Measurements from ENCODE around the gene SEPTIN10. TPM values are rescaled to one million over a fixed set of nuclear protein-coding genes. Genes with fewer than 3 reads are reported as not detected.

The SEPTIN10 gene
- total and polyA plus RNA-seq, 4 experiments from 2014 or later = 2.5 to 5.7 (median 4.2) TPM

DNA sequence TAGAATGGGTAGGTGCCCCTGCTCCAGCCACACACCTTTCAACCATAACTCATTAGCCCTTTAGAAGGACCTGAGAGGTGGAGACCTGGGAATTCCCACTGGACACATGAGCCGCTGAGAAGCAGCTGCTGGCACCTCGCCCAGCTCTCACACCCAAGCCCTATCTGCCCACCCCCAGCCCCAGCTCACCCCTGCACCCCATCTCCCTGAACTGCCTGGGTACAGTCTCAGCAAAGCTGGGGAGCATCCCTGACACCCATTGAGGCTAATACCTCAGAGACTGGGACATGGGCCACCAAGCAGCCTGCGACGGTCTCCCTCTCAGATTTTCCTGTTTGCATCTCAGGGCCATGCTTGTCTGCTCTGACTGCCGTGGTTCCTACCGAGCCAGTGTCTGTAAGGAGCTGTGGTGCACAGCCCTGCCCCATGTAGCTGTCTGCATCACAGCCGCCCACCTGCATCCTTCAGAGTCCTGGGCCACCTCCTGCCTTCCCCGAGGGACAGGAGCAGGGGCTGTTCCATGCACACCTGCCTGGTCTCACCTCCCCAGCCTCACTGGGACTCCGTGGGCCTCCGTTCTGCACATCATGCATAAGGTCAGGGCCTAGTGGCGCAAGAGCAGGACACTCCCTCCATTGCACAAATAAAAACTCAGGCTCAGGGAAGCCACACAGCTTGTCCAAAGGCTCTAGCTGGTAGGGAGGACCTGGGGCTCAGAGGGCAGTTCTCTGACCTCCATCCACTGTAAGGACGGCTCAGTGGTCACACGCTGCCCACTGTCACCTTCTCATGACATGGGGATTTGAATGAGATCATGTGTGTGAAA is 90.0 kb downstream of the SEPTIN10 start:
- Histone ChIP-seq H3K27ac (ENCODE audit: low read depth, low read length) (no peak overlapping the region), H3K4me1 (ENCODE audit: insufficient read depth, low read length) (no peaks in the 10 kb centered on the region), H3K4me3 (ENCODE audit: low read length in 2 of 2) (no peak overlapping the region), H3K27me3 (ENCODE audit: insufficient read depth, low read length) (no peaks in the 10 kb centered on the region), H3K36me3 (ENCODE audit: insufficient read depth, low read length) (no peaks in the 10 kb centered on the region), H3K9me3 (ENCODE audit: control insufficient read depth in 1 of 2, low read length in 2 of 2) (no peaks in the 10 kb centered on the region)
- Mint-ChIP-seq H3K27ac (no peak overlapping the region), H3K4me3 (no peak overlapping the region), H3K27me3 (peaks cover 4 to 10% of the 10 kb centered on the region in 2 donors), H3K4me1 (no peaks in the 10 kb centered on the region), H3K9me3 (no peaks in the 10 kb centered on the region), H3K36me3 (no peaks in the 10 kb centered on the region)
- ChIA-PET CTCF (ENCODE audit: partially characterized antibody) (interaction anchor here (2.9 kb wide), 1 partner anchor 22 kb away, joined by 7 read pairs; no protein-coding TSS in a partner anchor), POLR2A (ENCODE audit: partially characterized antibody) (no interaction called here)
- intact Hi-C loops (cut with micrococcal nuclease) = no loop called here
- no peak for DNase-seq

GRCh38 chr2:109523121-109523520 is 90.6 kb downstream of the SEPTIN10 start:
- intact Hi-C loops (cut with micrococcal nuclease) = no loop called here
- DNase-seq = no peak
- Histone ChIP-seq H3K4me3 (ENCODE audit: low read length in 2 of 2) (no peak overlapping the region), H3K27ac (ENCODE audit: low read depth, low read length) (no peak overlapping the region), H3K27me3 (ENCODE audit: insufficient read depth, low read length) (no peaks in the 10 kb centered on the region), H3K9me3 (ENCODE audit: control insufficient read depth in 1 of 2, low read length in 2 of 2) (no peaks in the 10 kb centered on the region), H3K4me1 (ENCODE audit: insufficient read depth, low read length) (no peaks in the 10 kb centered on the region), H3K36me3 (ENCODE audit: insufficient read depth, low read length) (no peaks in the 10 kb centered on the region)
- ChIA-PET CTCF (ENCODE audit: partially characterized antibody) (interaction anchor here (2.9 kb wide), 1 partner anchor 22 kb away, joined by 7 read pairs; no protein-coding TSS in a partner anchor), POLR2A (ENCODE audit: partially characterized antibody) (no interaction called here)
- Mint-ChIP-seq H3K4me1 (no peaks in the 10 kb centered on the region), H3K27ac (no peak overlapping the region), H3K36me3 (no peaks in the 10 kb centered on the region), H3K27me3 (peaks cover 4 to 7% of the 10 kb centered on the region in 2 donors), H3K4me3 (no peak overlapping the region), H3K9me3 (no peaks in the 10 kb centered on the region)

DNA sequence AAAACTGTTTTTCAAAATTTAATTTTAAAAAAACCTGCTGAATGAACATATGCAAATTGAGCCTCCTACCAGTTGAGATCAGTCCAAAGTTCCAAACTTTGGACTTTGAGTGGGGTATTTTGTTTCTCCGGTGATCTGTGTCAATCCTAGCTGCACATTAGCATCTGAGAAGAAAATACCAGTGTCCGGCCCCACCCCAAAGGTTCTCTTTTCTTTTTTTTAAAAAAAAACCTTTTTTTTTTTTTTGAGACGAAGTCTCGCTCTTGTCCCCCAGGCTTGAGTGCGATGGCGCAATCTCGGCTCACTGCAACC is 91.7 kb downstream of the SEPTIN10 start:
- H3K9me3 Mint-ChIP-seq = no peaks in the 10 kb centered on the region
- no peak for DNase-seq
- no peaks in the 10 kb centered on the region for H3K4me1 Mint-ChIP-seq
- no peak overlapping the region for H3K4me3 Mint-ChIP-seq
- peaks cover 2% of the 10 kb centered on the region in 2 donors for H3K27me3 Mint-ChIP-seq
- Histone ChIP-seq H3K27ac (ENCODE audit: low read depth, low read length) (no peak overlapping the region), H3K9me3 (ENCODE audit: control insufficient read depth in 1 of 2, low read length in 2 of 2) (no peaks in the 10 kb centered on the region), H3K36me3 (ENCODE audit: insufficient read depth, low read length) (no peaks in the 10 kb centered on the region), H3K27me3 (ENCODE audit: insufficient read depth, low read length) (no peaks in the 10 kb centered on the region), H3K4me1 (ENCODE audit: insufficient read depth, low read length) (no peaks in the 10 kb centered on the region), H3K4me3 (ENCODE audit: low read length in 2 of 2) (no peak overlapping the region)
- no peak overlapping the region for H3K27ac Mint-ChIP-seq
- H3K36me3 Mint-ChIP-seq = no peaks in the 10 kb centered on the region
- ChIA-PET POLR2A (ENCODE audit: partially characterized antibody) (no interaction called here), CTCF (ENCODE audit: partially characterized antibody) (interaction anchor here (2.9 kb wide), 1 partner anchor 24 kb away, joined by 7 read pairs; no protein-coding TSS in a partner anchor)
- intact Hi-C loops (cut with micrococcal nuclease) = no loop called here

DNA sequence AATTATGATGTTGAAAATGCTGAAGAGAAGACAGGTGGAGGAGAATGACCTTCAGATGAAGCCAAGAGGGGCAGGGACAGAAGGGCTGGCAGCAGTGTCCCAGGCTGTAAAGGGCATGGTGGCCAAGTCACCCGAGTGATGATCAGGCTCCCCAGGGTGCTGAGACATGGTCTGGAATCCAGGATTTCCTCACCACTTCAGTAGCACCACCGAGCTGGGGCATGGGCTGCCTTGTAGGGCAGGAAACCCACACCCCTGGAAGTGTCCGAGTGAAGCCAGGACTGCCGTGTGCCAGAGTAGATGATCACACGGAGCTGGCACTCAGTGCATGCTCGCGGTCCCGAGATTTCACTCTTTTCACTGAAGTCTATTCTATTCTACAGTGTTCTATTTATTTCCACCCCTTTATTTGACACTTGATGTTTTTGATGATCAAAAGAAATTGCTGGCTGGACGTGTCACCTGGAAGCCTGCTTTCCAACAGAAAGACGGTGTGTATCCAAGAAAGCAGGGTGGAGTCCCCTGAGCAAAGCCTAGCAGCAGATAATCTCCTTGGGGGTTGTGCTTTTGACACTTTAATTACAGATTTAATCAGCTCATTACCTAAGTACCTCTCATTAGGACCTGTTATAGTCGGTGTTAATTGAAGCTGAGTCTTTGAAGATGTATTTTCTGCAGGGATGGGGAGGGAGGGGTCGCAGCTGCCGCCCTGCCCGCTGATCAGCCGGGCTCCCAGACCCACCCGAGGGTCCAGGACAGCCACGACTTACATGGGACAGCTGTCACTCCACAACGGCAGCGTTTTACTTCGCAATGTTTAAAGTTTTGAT is 92.3 kb downstream of the SEPTIN10 start:
- no peak for DNase-seq
- no peaks in the 10 kb centered on the region for H3K36me3 Mint-ChIP-seq
- no peaks in the 10 kb centered on the region for H3K4me1 Mint-ChIP-seq
- POLR2A ChIA-PET (ENCODE audit: partially characterized antibody) = no interaction called here
- H3K27me3 Mint-ChIP-seq = peaks cover 0 to 2% of the 10 kb centered on the region in 2 donors
- intact Hi-C loops (cut with micrococcal nuclease) = no loop called here
- Histone ChIP-seq H3K4me3 (ENCODE audit: low read length in 2 of 2) (no peak overlapping the region), H3K4me1 (ENCODE audit: insufficient read depth, low read length) (no peaks in the 10 kb centered on the region), H3K9me3 (ENCODE audit: control insufficient read depth in 1 of 2, low read length in 2 of 2) (no peaks in the 10 kb centered on the region), H3K27me3 (ENCODE audit: insufficient read depth, low read length) (no peaks in the 10 kb centered on the region), H3K27ac (ENCODE audit: low read depth, low read length) (no peak overlapping the region), H3K36me3 (ENCODE audit: insufficient read depth, low read length) (no peaks in the 10 kb centered on the region)
- no peak overlapping the region for H3K27ac Mint-ChIP-seq
- CTCF ChIA-PET (ENCODE audit: partially characterized antibody) = interaction anchor here (1.4 to 2.9 kb wide), 2 partner anchors 18 to 24 kb away, joined by 3 to 7 read pairs; no protein-coding TSS in a partner anchor
- no peak overlapping the region for H3K4me3 Mint-ChIP-seq
- no peaks in the 10 kb centered on the region for H3K9me3 Mint-ChIP-seq

DNA sequence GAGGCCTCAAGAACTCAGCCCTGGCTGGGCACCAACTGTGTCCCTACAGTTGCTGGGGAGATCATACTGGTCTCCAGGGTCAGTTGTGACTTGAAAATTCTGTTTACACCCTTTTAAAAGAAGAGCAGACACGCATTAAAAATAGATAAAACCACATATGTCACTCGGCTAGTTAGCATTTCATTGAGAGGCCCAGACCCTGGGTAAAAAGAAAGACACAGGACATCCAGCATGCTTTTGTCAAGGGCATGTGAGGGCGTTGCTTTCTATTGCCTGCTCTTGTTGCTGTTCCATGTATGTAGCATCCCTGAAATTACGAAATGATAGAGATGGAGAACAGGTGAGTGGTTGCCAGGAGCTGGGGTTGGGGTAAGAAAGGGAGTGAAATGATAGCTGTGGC is 94.3 kb downstream of the SEPTIN10 start:
- H3K9me3 Mint-ChIP-seq = no peaks in the 10 kb centered on the region
- Histone ChIP-seq H3K4me3 (ENCODE audit: low read length in 2 of 2) (no peak overlapping the region), H3K36me3 (ENCODE audit: insufficient read depth, low read length) (no peaks in the 10 kb centered on the region), H3K4me1 (ENCODE audit: insufficient read depth, low read length) (no peaks in the 10 kb centered on the region), H3K9me3 (ENCODE audit: control insufficient read depth in 1 of 2, low read length in 2 of 2) (no peaks in the 10 kb centered on the region), H3K27me3 (ENCODE audit: insufficient read depth, low read length) (no peaks in the 10 kb centered on the region), H3K27ac (ENCODE audit: low read depth, low read length) (no peak overlapping the region)
- no peaks in the 10 kb centered on the region for H3K27me3 Mint-ChIP-seq
- H3K36me3 Mint-ChIP-seq = no peaks in the 10 kb centered on the region
- DNase-seq = no peak
- H3K4me1 Mint-ChIP-seq = no peaks in the 10 kb centered on the region
- no peak overlapping the region for H3K4me3 Mint-ChIP-seq
- no peak overlapping the region for H3K27ac Mint-ChIP-seq
- intact Hi-C loops (cut with micrococcal nuclease) = no loop called here
- ChIA-PET CTCF (ENCODE audit: partially characterized antibody) (interaction anchor here (1.0 kb wide), 1 partner anchor 14 kb away, joined by 3 read pairs; no protein-coding TSS in a partner anchor), POLR2A (ENCODE audit: partially characterized antibody) (no interaction called here)

- H3K4me3 Mint-ChIP-seq = no peak overlapping the region
- H3K4me1 Mint-ChIP-seq = peaks cover 0 to 7% (median 4%) of the 10 kb centered on the region in 4 donors
- no peaks in the 10 kb centered on the region for H3K36me3 ChIP-seq (ENCODE audit: insufficient read depth, low read length)
- no peaks in the 10 kb centered on the region for H3K36me3 Mint-ChIP-seq
- CTCF ChIA-PET (ENCODE audit: partially characterized antibody) = no interaction called here
- no peaks in the 10 kb centered on the region for H3K27me3 Mint-ChIP-seq
- DNase-seq = no peak
- H3K27ac Mint-ChIP-seq = no peak overlapping the region
- H3K9me3 Mint-ChIP-seq = no peaks in the 10 kb centered on the region
- no peak overlapping the region for H3K27ac ChIP-seq (ENCODE audit: low read depth, low read length)
- intact Hi-C loops (cut with micrococcal nuclease) = no loop called here
- H3K4me1 ChIP-seq (ENCODE audit: insufficient read depth, low read length) = no peaks in the 10 kb centered on the region
- POLR2A ChIA-PET (ENCODE audit: partially characterized antibody) = no interaction called here
- H3K9me3 ChIP-seq (ENCODE audit: control insufficient read depth in 1 of 2, low read length in 2 of 2) = no peaks in the 10 kb centered on the region
- H3K4me3 ChIP-seq (ENCODE audit: low read length in 2 of 2) = no peak overlapping the region
- H3K27me3 ChIP-seq (ENCODE audit: insufficient read depth, low read length) = no peaks in the 10 kb centered on the region
These were observed 96.5 kb downstream of the SEPTIN10 start for GRCh38 chr2:109517118-109517889.
